Iris pigment epithelial cell (primary cell): ENCODE data around the gene AMN.
A peak's percentile ranks its signal among the peaks of the same experiment; 100 is the strongest.

Source experiments
- DNase-seq: peaks from one replicate; pipeline ENCODE4 v3.0.0-alpha.2; 2011; ENCODE audit warnings: low read depth

The AMN gene

GRCh38 chr14:102944448-102945330, 22.2 kb downstream of the AMN start:
- DNase-seq = no peak

GRCh38 chr14:102945346-102946130, 23.1 kb downstream of the AMN start:
- no peak for DNase-seq

GRCh38 chr14:102947321-102948103, 25.0 kb downstream of the AMN start:
- DNase-seq = no peak

GRCh38 chr14:102948698-102949061, 26.2 kb downstream of the AMN start:
- DNase-seq = no peak

- DNase-seq = peak; percentile 38
Observed at GRCh38 chr14:102949062-102949800, 26.8 kb downstream of the AMN start.

GRCh38 chr14:102949801-102950451, 27.5 kb downstream of the AMN start:
- no peak for DNase-seq

- no peak for DNase-seq
Observed at GRCh38 chr14:102951034-102951433, 28.6 kb downstream of the AMN start.

- peak; percentile 34 for DNase-seq
Observed at GRCh38 chr14:102951799-102952198, 29.3 kb downstream of the AMN start.

- no peak for DNase-seq
Observed at GRCh38 chr14:102952276-102952675, 29.8 kb downstream of the AMN start.

GRCh38 chr14:102953100-102953499, 30.6 kb downstream of the AMN start:
- DNase-seq = no peak

- DNase-seq = no peak
Observed at GRCh38 chr14:102954081-102954789, 31.8 kb downstream of the AMN start.

GRCh38 chr14:102955636-102956408, 33.4 kb downstream of the AMN start:
- no peak for DNase-seq

- DNase-seq = peak; percentile 11
Observed at GRCh38 chr14:102957222-102957621, 34.8 kb downstream of the AMN start.

GRCh38 chr14:102958461-102958860, 36.0 kb downstream of the AMN start:
- DNase-seq = no peak

- no peak for DNase-seq
Observed at GRCh38 chr14:102962111-102962627, 39.7 kb downstream of the AMN start.

GRCh38 chr14:102964152-102964730, 41.8 kb downstream of the AMN start:
- no peak for DNase-seq

GRCh38 chr14:102965282-102965681, 42.8 kb downstream of the AMN start:
- peak; percentile 40 for DNase-seq

GRCh38 chr14:102965971-102966655, 43.6 kb downstream of the AMN start:
- no peak for DNase-seq
